Measurements from ENCODE around the gene NR1D1.

Gene NR1D1

GRCh38 chr17:40113110-40113906, 12.9 kb upstream of the NR1D1 start:
- no peaks in the 10 kb centered on the region for H3F3A ChIP-seq (ENCODE audit: insufficient read depth, low read length)
- H3K4me3 ChIP-seq (ENCODE audit: low read depth, low read length, poor library complexity, severe bottlenecking), result peak overlapping the region; percentile 51
- no peak for TF ChIP-seq EZH2 (IDR thresholded peaks at IDR 0.05; ENCODE audit: borderline replicate concordance, low read length)
- peak; percentile 93; the same call in 1 of the 2 replicates for TF ChIP-seq CTCF (IDR thresholded peaks at IDR 0.05; ENCODE audit: low read length)
- no peaks in the 10 kb centered on the region for H3K27me3 ChIP-seq (ENCODE audit: insufficient read depth, low read length)
- no peaks in the 10 kb centered on the region for H3K36me3 ChIP-seq (ENCODE audit: insufficient read depth, low read length)
- H3K4me2 ChIP-seq (ENCODE audit: low read length), result peak overlapping the region; percentile 65
- no peaks in the 10 kb centered on the region for H3K9me3 ChIP-seq (ENCODE audit: low read length)
- H2AFZ ChIP-seq (ENCODE audit: low read length), result no peak overlapping the region
- peak overlapping the region; percentile 14 for H3K27ac ChIP-seq (ENCODE audit: low read depth, low read length, poor library complexity, severe bottlenecking)
- H3K9ac ChIP-seq (ENCODE audit: low read length), result peak overlapping the region; percentile 61
- no peaks in the 10 kb centered on the region for H3K79me2 ChIP-seq (ENCODE audit: insufficient read depth, low read length)
- H3K9me2 ChIP-seq (ENCODE audit: low read depth, low read length), result no peaks in the 10 kb centered on the region
- H3K4me1 ChIP-seq (ENCODE audit: insufficient read depth, low read length, severe bottlenecking), result peaks cover 35% of the 10 kb centered on the region
- no peaks in the 10 kb centered on the region for H4K20me1 ChIP-seq (ENCODE audit: insufficient read depth, low read length)

- H3K9ac ChIP-seq (ENCODE audit: low read length), result peak overlapping the region; percentile 27; the same call in 1 of the 2 replicates
- peaks cover 41% of the 10 kb centered on the region for H3K4me1 ChIP-seq (ENCODE audit: insufficient read depth, low read length, severe bottlenecking)
- peak overlapping the region; percentile 82; the same call in 1 of the 2 replicates for H2AFZ ChIP-seq (ENCODE audit: low read length)
- peak overlapping the region; percentile 38 for H3K4me2 ChIP-seq (ENCODE audit: low read length)
- no peaks in the 10 kb centered on the region for H3K9me3 ChIP-seq (ENCODE audit: low read length)
- H3K9me2 ChIP-seq (ENCODE audit: low read depth, low read length), result no peaks in the 10 kb centered on the region
- H3K27me3 ChIP-seq (ENCODE audit: insufficient read depth, low read length), result no peaks in the 10 kb centered on the region
- no peaks in the 10 kb centered on the region for H4K20me1 ChIP-seq (ENCODE audit: insufficient read depth, low read length)
- no peaks in the 10 kb centered on the region for H3K36me3 ChIP-seq (ENCODE audit: insufficient read depth, low read length)
- H3K4me3 ChIP-seq (ENCODE audit: low read depth, low read length, poor library complexity, severe bottlenecking), result no peak overlapping the region
- H3F3A ChIP-seq (ENCODE audit: insufficient read depth, low read length), result no peaks in the 10 kb centered on the region
- no peak overlapping the region for H3K27ac ChIP-seq (ENCODE audit: low read depth, low read length, poor library complexity, severe bottlenecking)
- H3K79me2 ChIP-seq (ENCODE audit: insufficient read depth, low read length), result no peaks in the 10 kb centered on the region
- TF ChIP-seq CTCF (IDR thresholded peaks at IDR 0.05; ENCODE audit: low read length) (no peak), EZH2 (IDR thresholded peaks at IDR 0.05; ENCODE audit: borderline replicate concordance, low read length) (no peak)
Observed at GRCh38 chr17:40112718-40113109, 12.3 kb upstream of the NR1D1 start.

- no peaks in the 10 kb centered on the region for H3K9me2 ChIP-seq (ENCODE audit: low read depth, low read length)
- H3K4me3 ChIP-seq (ENCODE audit: low read depth, low read length, poor library complexity, severe bottlenecking), result no peak overlapping the region
- no peaks in the 10 kb centered on the region for H3K27me3 ChIP-seq (ENCODE audit: insufficient read depth, low read length)
- no peaks in the 10 kb centered on the region for H3K9me3 ChIP-seq (ENCODE audit: low read length)
- H2AFZ ChIP-seq (ENCODE audit: low read length), result peak overlapping the region; percentile 82; the same call in 1 of the 2 replicates
- H4K20me1 ChIP-seq (ENCODE audit: insufficient read depth, low read length), result no peaks in the 10 kb centered on the region
- H3K4me2 ChIP-seq (ENCODE audit: low read length), result no peak overlapping the region
- H3K27ac ChIP-seq (ENCODE audit: low read depth, low read length, poor library complexity, severe bottlenecking), result no peak overlapping the region
- H3K36me3 ChIP-seq (ENCODE audit: insufficient read depth, low read length), result no peaks in the 10 kb centered on the region
- no peaks in the 10 kb centered on the region for H3K79me2 ChIP-seq (ENCODE audit: insufficient read depth, low read length)
- H3K4me1 ChIP-seq (ENCODE audit: insufficient read depth, low read length, severe bottlenecking), result peaks cover 46% of the 10 kb centered on the region
- peak overlapping the region; percentile 27; the same call in 1 of the 2 replicates for H3K9ac ChIP-seq (ENCODE audit: low read length)
- TF ChIP-seq CTCF (IDR thresholded peaks at IDR 0.05; ENCODE audit: low read length) (no peak), EZH2 (IDR thresholded peaks at IDR 0.05; ENCODE audit: borderline replicate concordance, low read length) (no peak)
- H3F3A ChIP-seq (ENCODE audit: insufficient read depth, low read length), result no peaks in the 10 kb centered on the region
Observed at GRCh38 chr17:40112191-40112711, 11.9 kb upstream of the NR1D1 start.

All from OCI-LY1 (cell line).